H7 (cell line): ENCODE measurements around the gene MAGOH. TPM values are rescaled to one million over a fixed set of nuclear protein-coding genes. Genes with fewer than 3 reads are reported as not detected.

ENCODE experiments used
- DNase-seq: peaks from one replicate; pipeline ENCODE4 v3.0.0; 2012
- H3K27me3 ChIP-seq: 2 replicates; pipeline ENCODE4 v1.6.0; 2011; ENCODE audit warnings: mild to moderate bottlenecking, low read length; ENCODE audit not compliant: control insufficient read depth, insufficient read depth
- H3K36me3 ChIP-seq: replicated peaks from 2 replicates; pipeline ENCODE4 v1.5.1; 2011; ENCODE audit warnings: low read length; ENCODE audit not compliant: control insufficient read depth, insufficient read depth
- H3K4me3 ChIP-seq: 2 replicates; pipeline ENCODE4 v1.5.1; 2011; ENCODE audit warnings: low read depth, mild to moderate bottlenecking, control low read depth, low read length, moderate library complexity; ENCODE audit not compliant: insufficient read depth
- total RNA-seq: library from RNA; depleted of rRNA; stranded (reverse); fragments of >200 nt; shearing (Covaris generic); gene quantifications from 2 replicates; pipeline ENCODE4 v1.2.3, GENCODE V29; 2014

MAGOH gene
- total RNA-seq, 1 experiment from 2014 or later: 52.9 TPM

- Histone ChIP-seq H3K27me3 (no peaks in the 10 kb centered on the region), H3K36me3 (peaks cover 57% of the 10 kb centered on the region), H3K4me3 (no peak overlapping the region)
- no peak for DNase-seq
These were observed 37.2 kb upstream of the MAGOH start for GRCh38 chr1:53275566-53275965.

- Histone ChIP-seq H3K36me3 (peaks cover 59% of the 10 kb centered on the region), H3K27me3 (no peaks in the 10 kb centered on the region), H3K4me3 (no peak overlapping the region)
- no peak for DNase-seq
These were observed 36.3 kb upstream of the MAGOH start for GRCh38 chr1:53274541-53275185.

- no peak for DNase-seq
- no peaks in the 10 kb centered on the region for H3K27me3 ChIP-seq
- peaks cover 58% of the 10 kb centered on the region for H3K36me3 ChIP-seq
- H3K4me3 ChIP-seq: no peak overlapping the region
These were observed 35.7 kb upstream of the MAGOH start for GRCh38 chr1:53274026-53274425.

- Histone ChIP-seq H3K27me3 (no peaks in the 10 kb centered on the region), H3K4me3 (no peak overlapping the region), H3K36me3 (peaks cover 58% of the 10 kb centered on the region)
- DNase-seq: no peak
These were observed 35.2 kb upstream of the MAGOH start for GRCh38 chr1:53273526-53273925.

- H3K4me3 ChIP-seq: no peak overlapping the region
- no peak for DNase-seq
- no peaks in the 10 kb centered on the region for H3K27me3 ChIP-seq
- peaks cover 54% of the 10 kb centered on the region for H3K36me3 ChIP-seq
These were observed 34.0 kb upstream of the MAGOH start for GRCh38 chr1:53272349-53272748.

- no peak overlapping the region for H3K4me3 ChIP-seq
- H3K27me3 ChIP-seq: no peaks in the 10 kb centered on the region
- peaks cover 51% of the 10 kb centered on the region for H3K36me3 ChIP-seq
- no peak for DNase-seq
These were observed 33.2 kb upstream of the MAGOH start for GRCh38 chr1:53271446-53272090.

GRCh38 chr1:53270873-53271272 lies 32.6 kb upstream of the MAGOH start:
- Histone ChIP-seq H3K36me3 (peaks cover 54% of the 10 kb centered on the region), H3K4me3 (no peak overlapping the region), H3K27me3 (no peaks in the 10 kb centered on the region)
- no peak for DNase-seq

- Histone ChIP-seq H3K4me3 (no peak overlapping the region), H3K27me3 (no peaks in the 10 kb centered on the region), H3K36me3 (peaks cover 53% of the 10 kb centered on the region)
- DNase-seq: no peak
These were observed 31.8 kb upstream of the MAGOH start for GRCh38 chr1:53270107-53270506.

- Histone ChIP-seq H3K4me3 (no peak overlapping the region), H3K36me3 (peaks cover 60% of the 10 kb centered on the region), H3K27me3 (no peaks in the 10 kb centered on the region)
- no peak for DNase-seq
These were observed 29.4 kb upstream of the MAGOH start for GRCh38 chr1:53267761-53268160.

- Histone ChIP-seq H3K27me3 (no peaks in the 10 kb centered on the region), H3K4me3 (no peak overlapping the region), H3K36me3 (peaks cover 65% of the 10 kb centered on the region)
- peak; percentile 66 for DNase-seq
These were observed 27.7 kb upstream of the MAGOH start for GRCh38 chr1:53266038-53266437.

GRCh38 chr1:53265581-53265980 lies 27.3 kb upstream of the MAGOH start:
- DNase-seq: no peak
- H3K27me3 ChIP-seq: no peaks in the 10 kb centered on the region
- peaks cover 62% of the 10 kb centered on the region for H3K36me3 ChIP-seq
- H3K4me3 ChIP-seq: no peak overlapping the region

- Histone ChIP-seq H3K36me3 (peaks cover 66% of the 10 kb centered on the region), H3K27me3 (no peaks in the 10 kb centered on the region), H3K4me3 (no peak overlapping the region)
- DNase-seq: no peak
These were observed 25.7 kb upstream of the MAGOH start for GRCh38 chr1:53264048-53264447.

GRCh38 chr1:53262000-53262399 lies 23.7 kb upstream of the MAGOH start:
- DNase-seq: no peak
- H3K4me3 ChIP-seq: no peak overlapping the region
- no peaks in the 10 kb centered on the region for H3K27me3 ChIP-seq
- H3K36me3 ChIP-seq: peaks cover 70% of the 10 kb centered on the region

GRCh38 chr1:53260631-53261247 lies 22.4 kb upstream of the MAGOH start:
- Histone ChIP-seq H3K4me3 (no peak overlapping the region), H3K27me3 (no peaks in the 10 kb centered on the region), H3K36me3 (peaks cover 74% of the 10 kb centered on the region)
- DNase-seq: no peak

GRCh38 chr1:53259932-53260331 lies 21.6 kb upstream of the MAGOH start:
- Histone ChIP-seq H3K27me3 (no peaks in the 10 kb centered on the region), H3K36me3 (peaks cover 72% of the 10 kb centered on the region)

More at GRCh38 chr1:53259932-53260331, 21.6 kb upstream of the MAGOH start:
- H3K4me3 ChIP-seq: no peak overlapping the region
- no peak for DNase-seq
